ENCODE measurements around the gene BAIAP2L1.

The BAIAP2L1 gene

GRCh38 chr7:98257701-98258100 lies 143.2 kb downstream of the BAIAP2L1 start:
- no peak for DNase-seq

GRCh38 chr7:98256431-98256830 lies 144.5 kb downstream of the BAIAP2L1 start:
- no peak for DNase-seq

DNA sequence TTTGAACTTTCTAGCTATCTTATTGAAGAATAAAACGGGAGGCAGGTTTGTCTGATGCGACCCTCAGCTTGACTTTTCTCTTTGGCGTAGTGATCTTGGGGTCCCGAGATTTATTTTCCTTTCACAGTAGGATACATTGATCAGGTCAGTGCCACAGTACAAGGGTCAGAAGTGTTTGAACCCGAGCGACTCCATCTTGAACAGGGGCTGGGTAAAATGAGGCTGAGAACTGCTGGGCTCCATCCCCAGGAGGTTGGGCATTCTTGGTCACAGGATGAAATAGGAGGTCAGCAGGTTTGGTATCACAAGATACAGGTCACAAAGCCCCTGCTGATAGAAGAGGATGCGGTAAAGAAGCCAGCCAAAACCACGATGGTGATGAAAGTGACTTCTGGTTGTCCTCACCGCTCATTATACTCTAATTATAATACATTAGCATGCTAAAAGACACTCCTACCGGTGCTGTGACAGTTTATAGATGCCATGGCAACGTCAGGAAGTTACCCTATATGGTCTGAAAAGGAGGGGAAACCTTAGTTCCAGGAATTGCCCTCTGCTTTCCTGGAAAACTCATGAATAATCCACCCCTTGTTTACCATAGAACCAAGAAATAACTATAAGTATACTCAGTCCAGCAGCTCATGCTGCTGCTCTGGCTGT lies 145.8 kb downstream of the BAIAP2L1 start:
- DNase-seq, result no peak

GRCh38 chr7:98254516-98254915 lies 146.4 kb downstream of the BAIAP2L1 start:
- DNase-seq, result no peak

DNA sequence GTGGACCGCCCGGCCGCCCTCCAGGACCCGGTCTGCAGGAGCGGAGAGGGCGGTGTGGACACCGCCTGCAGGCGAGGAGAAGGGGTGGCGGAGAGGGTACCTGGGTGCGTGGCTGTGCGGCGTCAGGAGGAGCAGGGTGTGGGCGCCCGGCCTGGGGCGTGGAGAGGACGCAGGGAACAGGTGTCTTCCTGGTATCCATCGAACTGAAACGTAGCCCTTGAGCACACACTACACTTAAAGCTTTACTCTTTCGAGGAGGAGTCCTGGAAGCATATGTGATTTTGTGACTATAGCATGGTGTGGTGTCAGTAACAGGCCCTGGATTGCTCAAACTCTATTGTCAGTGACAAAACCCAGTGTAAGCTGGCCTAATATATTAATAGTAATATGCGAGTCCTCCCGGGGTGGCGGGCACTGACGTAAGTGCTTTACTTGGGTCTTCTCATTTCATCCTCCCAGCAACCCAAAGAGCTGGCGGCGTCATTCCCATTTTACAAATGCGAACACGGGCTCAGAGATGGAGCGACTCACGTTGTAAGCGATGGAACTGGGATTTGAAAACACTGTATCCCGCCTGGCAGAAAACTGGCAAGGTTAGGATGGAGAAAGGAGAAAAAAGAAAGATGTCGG lies 148.3 kb downstream of the BAIAP2L1 start:
- DNase-seq, result no peak

GRCh38 chr7:98251601-98252424 lies 149.1 kb downstream of the BAIAP2L1 start, which contains the start of gene TECPR1:
Gene TECPR1, minus strand, starts transcription at chr7:98252232. Its CDS starts 6,086 bp downstream, at chr7:98246146.
- DNase-seq, result peak; percentile 50

GRCh38 chr7:98251231-98251600 lies 149.7 kb downstream of the BAIAP2L1 start:
- DNase-seq, result no peak

- no peak for DNase-seq
These were observed 150.1 kb downstream of the BAIAP2L1 start for GRCh38 chr7:98250789-98251188.

DNA sequence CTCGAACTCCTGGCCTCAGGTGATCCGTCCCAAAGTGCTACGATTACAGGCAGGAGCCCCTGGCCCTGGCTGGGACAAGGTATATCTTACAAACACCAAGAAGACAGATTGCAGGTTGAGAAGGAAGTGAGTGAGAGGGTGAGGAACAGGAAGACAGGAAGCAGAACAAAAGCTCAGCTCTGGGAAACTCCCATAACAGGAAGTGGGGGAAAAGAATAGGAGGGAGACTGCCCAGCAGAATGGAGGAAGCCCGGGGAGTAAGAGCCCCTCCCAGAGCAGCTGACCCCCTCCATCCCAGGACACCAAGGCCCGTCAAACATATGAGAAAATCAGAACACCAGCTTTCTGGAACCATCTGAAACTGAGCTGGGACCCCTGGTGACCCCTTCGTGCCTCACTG lies 151.8 kb downstream of the BAIAP2L1 start:
- no peak for DNase-seq

DNA sequence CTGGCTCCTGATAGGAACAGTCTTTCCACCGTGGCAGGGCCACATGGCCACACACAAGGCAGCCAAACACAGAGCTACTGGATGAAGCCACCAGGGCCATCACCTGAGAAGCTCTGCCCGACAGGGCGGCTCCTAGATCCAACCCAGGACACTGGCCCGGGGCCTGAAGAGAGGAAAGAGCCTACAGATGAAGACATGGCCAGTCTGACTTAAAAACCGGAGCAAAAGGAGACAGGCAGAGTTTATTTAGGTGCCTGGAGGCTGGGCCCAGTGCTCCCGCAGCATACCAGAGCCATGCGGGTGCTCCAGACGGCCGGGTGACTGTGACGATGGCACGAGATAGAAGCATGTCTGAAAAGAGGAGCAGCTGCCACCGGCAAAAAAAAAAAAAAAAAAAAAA lies 152.7 kb downstream of the BAIAP2L1 start:
- DNase-seq, result no peak

- no peak for DNase-seq
These were observed 156.0 kb downstream of the BAIAP2L1 start for GRCh38 chr7:98244871-98245270.

DNA sequence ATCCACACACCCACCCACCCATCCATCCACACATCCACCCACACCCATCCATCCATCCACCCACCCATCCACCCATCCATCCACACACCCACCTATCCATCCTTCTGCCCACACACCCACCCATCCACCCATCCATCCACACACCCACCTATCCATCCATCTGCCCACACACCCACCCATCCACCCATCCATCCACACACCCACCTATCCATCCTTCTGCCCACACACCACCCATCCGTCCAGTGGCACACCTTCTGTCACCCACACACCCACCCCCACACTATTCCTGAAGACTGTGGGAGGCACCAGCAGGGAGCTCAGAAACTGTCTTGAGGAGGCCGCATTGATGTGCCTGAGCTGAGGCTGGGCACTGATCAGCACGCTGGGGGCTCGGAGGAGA lies 158.0 kb downstream of the BAIAP2L1 start:
- DNase-seq, result no peak

GRCh38 chr7:98242342-98242741 lies 158.5 kb downstream of the BAIAP2L1 start:
- DNase-seq, result no peak

- DNase-seq, result no peak
These were observed 159.1 kb downstream of the BAIAP2L1 start for GRCh38 chr7:98241674-98242241.

Measured in SHP77 treated with DMSO at 0.1 percent for 48 hours (cell line).